ENCODE data around the gene RND1. TPM values are rescaled to one million over a fixed set of nuclear protein-coding genes. Genes with fewer than 3 reads are reported as not detected.

RND1 gene
- polyA plus RNA-seq, 1 donor from 2014 or later = 1.3 TPM

- no peaks in the 10 kb centered on the region for H3F3A ChIP-seq (ENCODE audit: insufficient read depth, low read length, poor library complexity, severe bottlenecking)
- no peaks in the 10 kb centered on the region for H3K79me2 ChIP-seq (replicated peaks; ENCODE audit: insufficient read depth, low read length)
- no peaks in the 10 kb centered on the region for H3K9me3 ChIP-seq (ENCODE audit: low read length)
- no peak overlapping the region for H2AFZ ChIP-seq (ENCODE audit: low read depth, low read length)
- no peak overlapping the region for H3K9ac ChIP-seq (ENCODE audit: low read length)
- TF ChIP-seq MXI1 (conservative IDR thresholded peaks at IDR 0.05; ENCODE audit: poor library complexity, severe bottlenecking) = no peak
- TF ChIP-seq REST (IDR thresholded peaks at IDR 0.05; ENCODE audit: borderline replicate concordance) = no peak
- TF ChIP-seq POLR2AphosphoS5 (IDR thresholded peaks at IDR 0.05) = no peak
- no peak for TF ChIP-seq SMC3 (conservative IDR thresholded peaks at IDR 0.05; ENCODE audit: poor library complexity)
- no peak for TF ChIP-seq CTCF (IDR thresholded peaks at IDR 0.05; ENCODE audit: poor library complexity, severe bottlenecking)
- no peak for TF ChIP-seq EP300 (conservative IDR thresholded peaks at IDR 0.05; ENCODE audit: poor library complexity, severe bottlenecking)
- no peak for TF ChIP-seq RAD21 (conservative IDR thresholded peaks at IDR 0.05)
- TF ChIP-seq TAF1 (IDR thresholded peaks at IDR 0.05; ENCODE audit: low read depth) = no peak
- TF ChIP-seq EZH2 (IDR thresholded peaks at IDR 0.05; ENCODE audit: borderline replicate concordance, insufficient read depth, low read length, poor library complexity, severe bottlenecking) = no peak
- H3K36me3 ChIP-seq (ENCODE audit: insufficient read depth, low read length) = no peaks in the 10 kb centered on the region
- no peak overlapping the region for H3K27ac ChIP-seq (ENCODE audit: low read length)
- no peak overlapping the region for H3K4me3 ChIP-seq (ENCODE audit: low read length)
- H3K4me2 ChIP-seq (ENCODE audit: low read length) = no peak overlapping the region
- no peaks in the 10 kb centered on the region for H4K20me1 ChIP-seq (ENCODE audit: insufficient read depth)
- no peaks in the 10 kb centered on the region for H3K9me2 ChIP-seq (ENCODE audit: insufficient read depth, low read length)
- H3K27me3 ChIP-seq (ENCODE audit: insufficient read depth, low read depth, low read length) = no peaks in the 10 kb centered on the region
Observed at GRCh38 chr12:48838048-48838447, 27.6 kb downstream of the RND1 start.

- Histone ChIP-seq H4K20me1 (ENCODE audit: insufficient read depth) (no peaks in the 10 kb centered on the region), H2AFZ (ENCODE audit: low read depth, low read length) (no peak overlapping the region), H3K27me3 (ENCODE audit: insufficient read depth, low read depth, low read length) (no peaks in the 10 kb centered on the region), H3K4me2 (ENCODE audit: low read length) (no peak overlapping the region), H3K4me3 (ENCODE audit: low read length) (no peak overlapping the region), H3K36me3 (ENCODE audit: insufficient read depth, low read length) (peaks cover 6% of the 10 kb centered on the region), H3K9ac (ENCODE audit: low read length) (no peak overlapping the region), H3K9me2 (ENCODE audit: insufficient read depth, low read length) (no peaks in the 10 kb centered on the region), H3F3A (ENCODE audit: insufficient read depth, low read length, poor library complexity, severe bottlenecking) (no peaks in the 10 kb centered on the region), H3K27ac (ENCODE audit: low read length) (no peak overlapping the region), H3K9me3 (ENCODE audit: low read length) (no peaks in the 10 kb centered on the region), H3K79me2 (replicated peaks; ENCODE audit: insufficient read depth, low read length) (no peaks in the 10 kb centered on the region)
- TF ChIP-seq EP300 (conservative IDR thresholded peaks at IDR 0.05; ENCODE audit: poor library complexity, severe bottlenecking) = no peak
- no peak for TF ChIP-seq REST (IDR thresholded peaks at IDR 0.05; ENCODE audit: borderline replicate concordance)
- no peak for TF ChIP-seq SMC3 (conservative IDR thresholded peaks at IDR 0.05; ENCODE audit: poor library complexity)
- no peak for TF ChIP-seq TAF1 (IDR thresholded peaks at IDR 0.05; ENCODE audit: low read depth)
- no peak for TF ChIP-seq MXI1 (conservative IDR thresholded peaks at IDR 0.05; ENCODE audit: poor library complexity, severe bottlenecking)
- TF ChIP-seq RAD21 (conservative IDR thresholded peaks at IDR 0.05) = no peak
- no peak for TF ChIP-seq CTCF (IDR thresholded peaks at IDR 0.05; ENCODE audit: poor library complexity, severe bottlenecking)
- no peak for TF ChIP-seq POLR2AphosphoS5 (IDR thresholded peaks at IDR 0.05)
- no peak for TF ChIP-seq EZH2 (IDR thresholded peaks at IDR 0.05; ENCODE audit: borderline replicate concordance, insufficient read depth, low read length, poor library complexity, severe bottlenecking)
Observed at GRCh38 chr12:48832321-48833060, 33.2 kb downstream of the RND1 start.
